ENCODE measurements around the gene STOML2. TPM values are rescaled to one million over a fixed set of nuclear protein-coding genes. Genes with fewer than 3 reads are reported as not detected.
A peak's percentile ranks its signal among the peaks of the same experiment; 100 is the strongest.

STOML2 gene
- total RNA-seq, 1 donor from 2014 or later: 108 TPM

- H3K4me3 Mint-ChIP-seq: peak within 1 kb of the TSS; percentile 88
- ATAC-seq (ENCODE audit: low read depth) (peak; percentile 92), DNase-seq (peak; percentile 80)
- POLR2A ChIA-PET: interaction anchor here (0.6 to 3.4 kb wide), 16 partner anchors 8 to 1949 kb away, joined by 3 to 43 read pairs (median 12); partner anchors contain the start of genes ATOSB, PIGO and STOML2
- intact Hi-C loops (cut with micrococcal nuclease): loop anchor here (1.0 kb wide), 6 partner anchors 7 to 90 kb away; partner anchors contain the start of genes DNAJB5, PIGO, STOML2 and VCP
- H3K4me1 Mint-ChIP-seq: peaks cover 22% of the 10 kb centered on the region
- CTCF ChIA-PET: interaction anchor here (0.6 to 2.2 kb wide), 11 partner anchors 9 to 532 kb away, joined by 3 to 11 read pairs (median 3); partner anchors contain the start of gene PIGO
- no peaks in the 10 kb centered on the region for H3K27me3 Mint-ChIP-seq
- no peak for TF ChIP-seq CTCF (IDR thresholded peaks at IDR 0.05)
- H3K9me3 Mint-ChIP-seq: no peaks in the 10 kb centered on the region
- peak within 1 kb of the TSS; percentile 74 for H3K27ac Mint-ChIP-seq
- H3K36me3 Mint-ChIP-seq (ENCODE audit: low read depth): peaks cover 9% of the 10 kb centered on the region
Measured at GRCh38 chr9:35079426-35080341, 23.2 kb downstream of the STOML2 start, which contains the start of gene FANCG. Gene FANCG (minus strand): TSS chr9:35079942. CDS start chr9:35079524, 418 bp downstream.

- H3K9me3 Mint-ChIP-seq: no peaks in the 10 kb centered on the region
- ChIA-PET CTCF (interaction anchor here (1.0 to 2.2 kb wide), 5 partner anchors 8 to 532 kb away, joined by 3 to 11 read pairs (median 4); no protein-coding TSS in a partner anchor), POLR2A (interaction anchor here (1.1 to 3.4 kb wide), 11 partner anchors 12 to 179 kb away, joined by 3 to 37 read pairs (median 13); partner anchors contain the start of genes ATOSB, PIGO and STOML2)
- intact Hi-C loops (cut with micrococcal nuclease): loop anchor here (1.0 kb wide), 1 partner anchor 90 kb away; the partner anchor contains the start of gene DNAJB5
- H3K4me1 Mint-ChIP-seq: peaks cover 22% of the 10 kb centered on the region
- no peak for TF ChIP-seq CTCF (IDR thresholded peaks at IDR 0.05)
- peak overlapping the region; percentile 74 for H3K27ac Mint-ChIP-seq
- peaks cover 14% of the 10 kb centered on the region for H3K36me3 Mint-ChIP-seq (ENCODE audit: low read depth)
- ATAC-seq (ENCODE audit: low read depth) (no peak), DNase-seq (no peak)
- no peaks in the 10 kb centered on the region for H3K27me3 Mint-ChIP-seq
- H3K4me3 Mint-ChIP-seq: peak overlapping the region; percentile 88
Measured at GRCh38 chr9:35079041-35079425, 23.9 kb downstream of the STOML2 start.

GRCh38 chr9:35078066-35078465 lies 24.9 kb downstream of the STOML2 start:
- intact Hi-C loops (cut with micrococcal nuclease): no loop called here
- ATAC-seq (ENCODE audit: low read depth) (no peak), DNase-seq (no peak)
- H3K4me1 Mint-ChIP-seq: peaks cover 23% of the 10 kb centered on the region
- ChIA-PET POLR2A (no interaction called here), CTCF (interaction anchor here (2.2 kb wide), 1 partner anchor 179 kb away, joined by 11 read pairs; no protein-coding TSS in a partner anchor)
- H3K27ac Mint-ChIP-seq: no peak overlapping the region
- H3K27me3 Mint-ChIP-seq: no peaks in the 10 kb centered on the region
- TF ChIP-seq CTCF (IDR thresholded peaks at IDR 0.05): no peak
- H3K4me3 Mint-ChIP-seq: peak overlapping the region; percentile 28
- H3K9me3 Mint-ChIP-seq: no peaks in the 10 kb centered on the region
- peaks cover 14% of the 10 kb centered on the region for H3K36me3 Mint-ChIP-seq (ENCODE audit: low read depth)

GRCh38 chr9:35076848-35077247 lies 26.1 kb downstream of the STOML2 start:
- Mint-ChIP-seq H3K27ac (no peak overlapping the region), H3K4me3 (no peak overlapping the region), H3K27me3 (no peaks in the 10 kb centered on the region), H3K4me1 (peaks cover 29% of the 10 kb centered on the region), H3K9me3 (no peaks in the 10 kb centered on the region), H3K36me3 (ENCODE audit: low read depth) (peaks cover 18% of the 10 kb centered on the region)
- ChIA-PET POLR2A (interaction anchor here (1.2 kb wide), 1 partner anchor 18 kb away, joined by 3 read pairs; no protein-coding TSS in a partner anchor), CTCF (no interaction called here)
- no peak for DNase-seq
- TF ChIP-seq CTCF (IDR thresholded peaks at IDR 0.05): no peak
- ATAC-seq (ENCODE audit: low read depth): no peak
- intact Hi-C loops (cut with micrococcal nuclease): no loop called here

GRCh38 chr9:35075358-35075757 lies 27.6 kb downstream of the STOML2 start:
- Mint-ChIP-seq H3K27ac (no peak overlapping the region), H3K27me3 (no peaks in the 10 kb centered on the region), H3K36me3 (ENCODE audit: low read depth) (peaks cover 29% of the 10 kb centered on the region), H3K9me3 (no peaks in the 10 kb centered on the region), H3K4me3 (no peak overlapping the region), H3K4me1 (peaks cover 38% of the 10 kb centered on the region)
- no peak for TF ChIP-seq CTCF (IDR thresholded peaks at IDR 0.05)
- POLR2A ChIA-PET: interaction anchor here (0.7 to 1.1 kb wide), 2 partner anchors 27 to 1000 kb away, joined by 4 read pairs; partner anchors contain the start of gene STOML2
- DNase-seq: no peak
- intact Hi-C loops (cut with micrococcal nuclease): no loop called here
- CTCF ChIA-PET: no interaction called here
- ATAC-seq (ENCODE audit: low read depth): no peak
